GM12874 (cell line): ENCODE results near the gene SYNDIG1.

Experiments used
- CTCF ChIP-seq: IDR thresholded peaks from 2 replicates; pipeline ENCODE4 v1.5.1; 2011; ENCODE audit warnings: low read depth, mild to moderate bottlenecking, control low read depth, low read length, moderate library complexity; ENCODE audit not compliant: insufficient read depth

SYNDIG1 gene

DNA sequence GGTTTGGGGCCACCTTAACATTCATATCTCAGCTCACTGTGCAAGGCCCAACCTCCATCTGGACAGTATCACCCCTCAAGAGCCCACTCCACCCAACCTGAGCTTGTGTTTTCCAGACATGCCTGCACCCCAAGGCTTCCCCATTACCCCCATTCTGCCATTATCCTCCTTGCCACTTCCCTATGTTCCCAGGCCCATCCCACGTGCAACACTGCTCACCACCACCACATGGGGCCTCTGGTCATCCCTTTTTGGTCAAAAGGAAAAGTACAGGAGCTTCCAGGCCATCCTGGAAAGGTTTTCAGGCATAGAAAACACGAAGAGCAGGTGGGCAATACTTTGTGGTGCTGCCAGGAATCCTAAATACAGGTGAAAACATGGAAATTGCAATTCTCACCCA, 140.3 kb downstream of the SYNDIG1 start:
- TF ChIP-seq CTCF: no peak

DNA sequence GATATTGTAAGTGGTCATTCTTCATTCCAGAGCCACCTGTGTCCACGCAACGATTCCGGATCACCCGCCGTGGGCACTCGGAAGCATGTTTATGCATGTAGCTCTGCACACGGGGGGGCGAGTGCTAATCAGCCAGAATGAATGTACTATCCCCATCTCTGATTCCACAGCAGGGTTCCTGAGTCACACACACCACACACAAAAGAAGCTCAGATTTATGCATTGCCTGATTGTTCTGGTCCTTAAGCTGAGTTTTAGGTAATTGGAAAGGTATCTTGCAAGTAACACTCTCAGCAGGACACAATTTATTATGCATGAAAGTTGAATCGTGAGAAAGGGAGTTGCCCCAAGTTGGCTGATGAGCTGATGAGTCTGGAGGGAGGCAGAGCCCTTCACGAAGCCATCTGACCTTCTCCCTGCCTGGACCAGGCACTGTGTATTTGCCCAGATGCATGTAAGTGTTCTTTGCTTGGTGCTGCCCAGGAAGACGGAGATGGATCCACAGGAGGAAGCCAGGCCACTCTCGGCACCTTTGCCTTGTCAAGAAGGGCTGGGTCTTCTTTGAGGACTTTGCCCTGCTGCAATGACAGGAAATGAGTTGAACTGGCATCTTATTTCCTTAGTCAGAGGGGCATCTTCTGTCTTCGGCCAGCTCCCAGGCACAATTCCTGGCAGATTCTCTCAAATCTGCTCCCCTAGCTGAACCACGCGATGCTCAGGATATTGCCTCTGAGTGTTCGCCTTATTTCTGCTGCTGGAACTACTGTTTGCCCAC, 141.1 kb downstream of the SYNDIG1 start:
- TF ChIP-seq CTCF: no peak

DNA sequence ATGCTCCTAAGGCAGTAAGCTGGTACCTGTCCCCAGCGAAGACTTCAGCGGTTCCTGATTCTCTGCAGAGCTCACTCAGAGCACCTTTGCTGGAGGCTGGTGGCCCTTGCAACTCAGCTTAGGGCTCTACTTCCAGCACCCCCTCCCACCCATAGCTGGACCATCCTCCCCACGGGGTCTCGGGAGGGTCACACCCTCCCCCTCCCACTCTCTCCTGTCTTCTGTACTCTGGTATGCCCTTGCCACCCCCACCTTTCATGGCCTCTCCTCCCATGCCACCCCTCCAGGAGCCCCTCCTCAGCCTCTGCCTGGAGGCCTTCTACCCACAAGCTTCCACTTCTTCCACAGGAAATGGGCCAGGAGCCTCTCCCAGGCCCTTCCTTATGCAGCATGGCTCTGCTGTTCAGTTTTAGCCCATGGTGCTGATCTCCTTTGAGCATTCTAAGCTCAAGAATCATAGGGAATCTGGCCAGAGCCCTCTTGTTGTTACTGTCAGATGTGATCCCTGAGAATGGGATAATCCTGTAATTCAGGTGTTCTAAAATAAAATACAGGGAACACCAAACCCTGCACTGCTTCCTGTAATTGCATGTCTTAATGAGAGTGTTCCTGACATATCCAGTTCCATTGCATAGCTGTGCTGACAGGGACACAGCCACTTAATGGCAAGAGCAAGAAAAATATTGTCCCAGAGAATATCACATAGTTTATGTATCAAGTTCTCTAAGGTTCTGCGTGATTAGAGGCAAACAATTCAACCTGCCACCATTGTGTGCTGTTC, 142.1 kb downstream of the SYNDIG1 start:
- TF ChIP-seq CTCF: no peak

GRCh38 chr20:24612799-24613775, 143.7 kb downstream of the SYNDIG1 start:
- TF ChIP-seq CTCF: no peak

- no peak for TF ChIP-seq CTCF
These were observed 144.9 kb downstream of the SYNDIG1 start for GRCh38 chr20:24614341-24614740.

DNA sequence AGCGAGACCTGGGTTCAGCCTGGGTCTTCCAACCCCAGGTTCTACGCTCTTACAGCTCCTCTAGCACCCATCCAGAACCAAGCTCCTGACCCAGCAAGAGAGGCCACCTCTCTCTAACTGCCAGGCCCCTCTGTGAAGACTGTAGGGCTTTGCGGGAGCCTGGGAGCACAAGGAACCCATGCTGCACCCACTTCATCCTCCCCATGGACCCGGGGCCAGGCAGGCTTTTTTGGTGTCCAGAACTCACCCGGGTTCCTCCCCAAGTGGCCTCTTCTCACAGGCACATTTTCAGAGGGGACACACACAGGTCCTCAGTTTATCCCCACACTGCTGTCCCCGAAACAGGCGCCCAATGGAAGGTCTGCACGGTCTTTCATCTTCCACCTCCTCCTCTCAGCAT, 145.9 kb downstream of the SYNDIG1 start:
- TF ChIP-seq CTCF: no peak
